Measurements from ENCODE around the gene SENP1. TPM values are rescaled to one million over a fixed set of nuclear protein-coding genes. Genes with fewer than 3 reads are reported as not detected.

SENP1 gene
- total RNA-seq, 4 donors from 2014 or later: 7.8 to 19.1 (median 16.5) TPM

DNA sequence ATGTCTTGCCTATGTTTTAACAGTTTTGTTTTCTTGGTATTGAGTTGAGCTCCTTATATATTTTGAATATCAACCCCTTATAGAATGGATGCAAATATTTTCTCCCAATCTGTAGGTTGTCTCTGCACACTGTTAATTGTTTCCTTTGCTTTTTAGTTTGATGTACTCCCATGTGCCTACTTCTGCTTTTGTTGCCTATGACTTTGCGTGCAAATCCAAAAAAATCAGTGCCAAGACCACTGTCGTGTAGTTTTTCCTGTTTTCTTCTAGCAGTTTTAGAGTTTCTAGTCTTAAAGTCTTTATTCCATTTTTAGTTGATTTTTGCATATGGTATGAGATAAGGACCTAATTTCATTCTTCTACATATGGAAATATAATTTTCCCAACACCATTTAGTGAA lies 28.8 kb downstream of the SENP1 start:
- Histone ChIP-seq H3K9me3 (no peaks in the 10 kb centered on the region), H3K27me3 (no peaks in the 10 kb centered on the region), H3K4me1 (no peaks in the 10 kb centered on the region), H3K27ac (no peak overlapping the region), H3K4me3 (no peak overlapping the region), H3K36me3 (peaks cover 0 to 64% (median 0%) of the 10 kb centered on the region in 3 donors)
- DNase-seq: no peak
- TF ChIP-seq, protein P1, sequence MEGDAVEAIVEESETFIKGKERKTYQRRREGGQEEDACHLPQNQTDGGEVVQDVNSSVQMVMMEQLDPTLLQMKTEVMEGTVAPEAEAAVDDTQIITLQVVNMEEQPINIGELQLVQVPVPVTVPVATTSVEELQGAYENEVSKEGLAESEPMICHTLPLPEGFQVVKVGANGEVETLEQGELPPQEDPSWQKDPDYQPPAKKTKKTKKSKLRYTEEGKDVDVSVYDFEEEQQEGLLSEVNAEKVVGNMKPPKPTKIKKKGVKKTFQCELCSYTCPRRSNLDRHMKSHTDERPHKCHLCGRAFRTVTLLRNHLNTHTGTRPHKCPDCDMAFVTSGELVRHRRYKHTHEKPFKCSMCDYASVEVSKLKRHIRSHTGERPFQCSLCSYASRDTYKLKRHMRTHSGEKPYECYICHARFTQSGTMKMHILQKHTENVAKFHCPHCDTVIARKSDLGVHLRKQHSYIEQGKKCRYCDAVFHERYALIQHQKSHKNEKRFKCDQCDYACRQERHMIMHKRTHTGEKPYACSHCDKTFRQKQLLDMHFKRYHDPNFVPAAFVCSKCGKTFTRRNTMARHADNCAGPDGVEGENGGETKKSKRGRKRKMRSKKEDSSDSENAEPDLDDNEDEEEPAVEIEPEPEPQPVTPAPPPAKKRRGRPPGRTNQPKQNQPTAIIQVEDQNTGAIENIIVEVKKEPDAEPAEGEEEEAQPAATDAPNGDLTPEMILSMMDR (IDR thresholded peaks at IDR 0.05): no peak
- TF ChIP-seq POLR2A (IDR thresholded peaks at IDR 0.05): no peak
- 93 to 96% methylated on average over 2 of the region's 2 CpGs for WGBS, 2 donors
- intact Hi-C loops (cut with DNase I): no loop called here

- DNase-seq: no peak
- H3K4me1 ChIP-seq: no peaks in the 10 kb centered on the region
- TF ChIP-seq, protein P1 (IDR thresholded peaks at IDR 0.05): no peak
- TF ChIP-seq POLR2A (IDR thresholded peaks at IDR 0.05): no peak
- 77 to 80% methylated on average over 1 of the region's 1 CpG for WGBS, 2 donors
- intact Hi-C loops (cut with DNase I): no loop called here
- H3K9me3 ChIP-seq: no peaks in the 10 kb centered on the region
- no peak overlapping the region for H3K4me3 ChIP-seq
- no peaks in the 10 kb centered on the region for H3K27me3 ChIP-seq
- H3K36me3 ChIP-seq: peaks cover 0 to 64% (median 0%) of the 10 kb centered on the region in 3 donors
- no peak overlapping the region for H3K27ac ChIP-seq
These were observed 30.0 kb downstream of the SENP1 start for GRCh38 chr12:48075832-48076231.

DNA sequence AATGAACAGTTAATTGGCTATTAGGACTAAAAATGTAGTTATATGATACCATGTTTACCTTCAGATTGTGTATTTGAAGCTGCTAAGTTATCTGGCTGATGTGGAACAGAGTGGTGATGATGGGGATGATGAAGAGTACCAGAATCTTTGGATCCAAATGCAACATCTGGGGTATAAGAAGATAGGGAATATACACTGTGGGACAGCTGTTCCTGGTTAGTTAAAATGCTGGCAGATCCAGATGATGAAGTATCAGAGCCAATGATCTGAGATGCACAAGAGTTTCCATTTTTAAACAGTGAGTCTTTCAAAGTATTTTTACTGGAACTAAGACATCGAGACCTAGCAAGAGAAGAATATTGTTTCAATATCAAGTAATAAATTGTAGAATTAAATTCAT lies 31.6 kb downstream of the SENP1 start:
- Histone ChIP-seq H3K4me1 (no peaks in the 10 kb centered on the region), H3K9me3 (no peaks in the 10 kb centered on the region), H3K27ac (no peak overlapping the region), H3K27me3 (no peaks in the 10 kb centered on the region), H3K36me3 (peaks cover 0 to 67% (median 0%) of the 10 kb centered on the region in 3 donors), H3K4me3 (no peak overlapping the region)
- intact Hi-C loops (cut with DNase I): no loop called here
- DNase-seq: no peak
- WGBS, 2 donors: 80 to 82% methylated on average over 1 of the region's 1 CpG
- TF ChIP-seq POLR2A (IDR thresholded peaks at IDR 0.05): no peak
- TF ChIP-seq, protein P1 (IDR thresholded peaks at IDR 0.05): no peak

DNA sequence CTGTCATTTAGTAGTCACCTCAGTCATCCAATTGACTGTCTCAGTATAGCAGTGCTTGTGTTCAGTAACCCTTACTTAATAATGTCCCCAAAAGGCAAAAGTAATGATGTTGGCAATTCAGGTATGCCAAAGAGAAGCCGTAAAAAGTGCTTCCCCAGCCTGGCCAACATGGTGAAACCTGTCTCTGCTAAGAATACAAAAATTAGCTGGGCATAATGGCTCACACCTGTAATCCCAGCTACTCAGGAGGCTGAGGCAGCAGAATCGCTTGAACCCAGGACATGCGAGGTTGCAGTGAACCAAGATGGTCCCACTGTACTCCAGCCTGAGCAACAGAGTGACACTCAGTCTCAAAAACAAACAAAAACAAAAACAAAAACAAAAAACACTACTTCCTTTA lies 33.6 kb downstream of the SENP1 start:
- H3K4me1 ChIP-seq: no peaks in the 10 kb centered on the region
- no peaks in the 10 kb centered on the region for H3K9me3 ChIP-seq
- DNase-seq: no peak
- H3K4me3 ChIP-seq: no peak overlapping the region
- no peaks in the 10 kb centered on the region for H3K27me3 ChIP-seq
- intact Hi-C loops (cut with DNase I): no loop called here
- peaks cover 0 to 78% (median 0%) of the 10 kb centered on the region in 3 donors for H3K36me3 ChIP-seq
- TF ChIP-seq POLR2A (IDR thresholded peaks at IDR 0.05): no peak
- TF ChIP-seq, protein P1 (IDR thresholded peaks at IDR 0.05): no peak
- WGBS, 2 donors: 95 to 97% methylated on average over 2 to 3 of the region's 3 CpGs
- H3K27ac ChIP-seq: no peak overlapping the region

DNA sequence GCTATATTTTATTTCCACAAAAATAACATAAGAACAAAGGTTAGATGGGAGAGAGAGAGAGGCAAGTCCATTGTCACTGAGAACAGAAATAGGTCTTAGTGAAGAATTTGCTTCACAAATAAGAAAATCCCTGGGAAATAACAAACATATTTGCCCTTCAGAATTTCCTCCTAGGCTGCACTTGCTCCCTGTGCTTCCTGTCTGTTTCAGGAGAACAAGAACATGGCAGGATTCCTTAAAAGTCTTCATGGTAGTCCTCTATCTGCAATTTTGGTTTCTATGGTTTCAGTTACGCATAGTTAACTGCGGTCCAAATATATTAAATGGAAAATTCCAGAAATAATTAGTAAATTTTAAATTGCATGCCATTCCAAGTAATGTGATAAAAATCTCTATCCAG lies 34.1 kb downstream of the SENP1 start:
- 98 to 100% methylated on average over 2 of the region's 2 CpGs for WGBS, 2 donors
- H3K4me1 ChIP-seq: no peaks in the 10 kb centered on the region
- intact Hi-C loops (cut with DNase I): no loop called here
- TF ChIP-seq, protein P1 (IDR thresholded peaks at IDR 0.05): no peak
- no peak for TF ChIP-seq POLR2A (IDR thresholded peaks at IDR 0.05)
- no peaks in the 10 kb centered on the region for H3K27me3 ChIP-seq
- no peak overlapping the region for H3K27ac ChIP-seq
- H3K4me3 ChIP-seq: no peak overlapping the region
- H3K36me3 ChIP-seq: peaks cover 0 to 82% (median 0%) of the 10 kb centered on the region in 3 donors
- no peaks in the 10 kb centered on the region for H3K9me3 ChIP-seq
- DNase-seq: no peak
